GM12865 (cell line): ENCODE data around the gene KRTAP5-10.
A peak's percentile ranks its signal among the peaks of the same experiment; 100 is the strongest.
"Not testable (repeated sequence)": the region's sequence is repeated elsewhere in the genome, so short reads cannot be mapped to it uniquely, and the experiment has no call there.

Experiments used
- DNase-seq: peaks from one replicate; pipeline ENCODE4 v3.0.0; 2010; ENCODE audit warnings: low read depth
- H3K4me3 ChIP-seq: 2 replicates; pipeline ENCODE4 v1.5.1; 2011; ENCODE audit warnings: mild to moderate bottlenecking, low read depth, low read length, control low read depth
- TF ChIP-seq, protein P1 (sequence below): IDR thresholded peaks from 2 replicates; pipeline ENCODE4 v1.5.1; 2011; ENCODE audit warnings: low read length, control low read depth, low read depth, inconsistent platforms; ENCODE audit not compliant: insufficient read depth; ENCODE audit errors: missing control alignments

Gene KRTAP5-10

DNA sequence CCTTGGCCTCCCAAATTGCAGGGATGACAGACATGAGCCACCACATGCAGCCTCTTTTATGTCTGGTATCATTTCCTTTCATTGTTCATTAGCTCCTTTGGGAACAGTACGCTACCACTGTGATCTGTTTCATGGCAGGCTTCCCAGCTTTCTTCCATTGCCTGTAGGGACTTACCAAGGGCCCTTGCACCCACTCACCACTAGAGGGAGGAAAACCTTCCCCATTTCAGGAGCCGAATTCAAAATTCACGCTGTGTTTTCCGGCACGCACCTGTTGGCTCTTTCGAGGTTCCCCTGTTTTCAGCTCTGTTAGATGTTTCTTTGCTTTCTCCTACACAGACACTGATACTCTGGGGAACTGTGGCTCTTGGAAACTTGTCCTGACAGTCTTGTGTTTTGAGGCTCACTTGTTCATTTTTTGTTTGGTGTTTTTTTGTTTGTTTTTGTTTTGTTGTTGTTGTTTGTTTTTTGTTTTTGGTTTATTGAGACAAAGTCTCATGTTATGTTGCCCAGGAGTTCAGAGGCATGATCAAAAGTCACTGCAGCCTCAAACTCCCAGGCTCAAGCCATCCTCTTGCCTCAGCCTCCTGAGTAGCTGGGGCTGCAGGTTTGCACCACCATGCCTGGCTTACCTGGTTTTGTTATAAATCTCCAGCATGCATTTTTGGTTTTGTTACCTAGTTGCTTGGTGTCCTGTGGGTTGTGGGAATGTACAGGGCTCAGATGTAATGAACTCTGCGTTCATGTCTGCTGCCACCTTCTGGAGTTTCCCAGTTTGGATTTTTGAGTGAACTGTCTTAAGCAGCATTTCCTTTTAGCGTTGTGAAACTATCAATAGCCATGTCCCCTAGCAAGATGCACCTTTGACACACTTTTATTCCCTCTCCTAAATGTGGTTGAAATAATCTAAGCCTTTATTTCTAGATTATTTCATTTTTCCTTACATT is 15.0 kb downstream of the KRTAP5-10 start:
- DNase-seq = peak; percentile 46
- TF ChIP-seq, protein P1, sequence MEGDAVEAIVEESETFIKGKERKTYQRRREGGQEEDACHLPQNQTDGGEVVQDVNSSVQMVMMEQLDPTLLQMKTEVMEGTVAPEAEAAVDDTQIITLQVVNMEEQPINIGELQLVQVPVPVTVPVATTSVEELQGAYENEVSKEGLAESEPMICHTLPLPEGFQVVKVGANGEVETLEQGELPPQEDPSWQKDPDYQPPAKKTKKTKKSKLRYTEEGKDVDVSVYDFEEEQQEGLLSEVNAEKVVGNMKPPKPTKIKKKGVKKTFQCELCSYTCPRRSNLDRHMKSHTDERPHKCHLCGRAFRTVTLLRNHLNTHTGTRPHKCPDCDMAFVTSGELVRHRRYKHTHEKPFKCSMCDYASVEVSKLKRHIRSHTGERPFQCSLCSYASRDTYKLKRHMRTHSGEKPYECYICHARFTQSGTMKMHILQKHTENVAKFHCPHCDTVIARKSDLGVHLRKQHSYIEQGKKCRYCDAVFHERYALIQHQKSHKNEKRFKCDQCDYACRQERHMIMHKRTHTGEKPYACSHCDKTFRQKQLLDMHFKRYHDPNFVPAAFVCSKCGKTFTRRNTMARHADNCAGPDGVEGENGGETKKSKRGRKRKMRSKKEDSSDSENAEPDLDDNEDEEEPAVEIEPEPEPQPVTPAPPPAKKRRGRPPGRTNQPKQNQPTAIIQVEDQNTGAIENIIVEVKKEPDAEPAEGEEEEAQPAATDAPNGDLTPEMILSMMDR = peak; percentile 83
- H3K4me3 ChIP-seq = no peak overlapping the region

- TF ChIP-seq, protein P1 = no peak
- no peak overlapping the region for H3K4me3 ChIP-seq
- no peak for DNase-seq
Observed at GRCh38 chr11:71581826-71582225, 16.5 kb downstream of the KRTAP5-10 start.

GRCh38 chr11:71582309-71582895 is 17.0 kb downstream of the KRTAP5-10 start, which contains the start of gene KRTAP5-11:
TSS of gene KRTAP5-11 (minus strand) at chr11:71582875. CDS start at chr11:71582837, 38 bp downstream.
- H3K4me3 ChIP-seq = no peak within 1 kb of the TSS
- no peak for DNase-seq
- TF ChIP-seq, protein P1 = no peak

DNA sequence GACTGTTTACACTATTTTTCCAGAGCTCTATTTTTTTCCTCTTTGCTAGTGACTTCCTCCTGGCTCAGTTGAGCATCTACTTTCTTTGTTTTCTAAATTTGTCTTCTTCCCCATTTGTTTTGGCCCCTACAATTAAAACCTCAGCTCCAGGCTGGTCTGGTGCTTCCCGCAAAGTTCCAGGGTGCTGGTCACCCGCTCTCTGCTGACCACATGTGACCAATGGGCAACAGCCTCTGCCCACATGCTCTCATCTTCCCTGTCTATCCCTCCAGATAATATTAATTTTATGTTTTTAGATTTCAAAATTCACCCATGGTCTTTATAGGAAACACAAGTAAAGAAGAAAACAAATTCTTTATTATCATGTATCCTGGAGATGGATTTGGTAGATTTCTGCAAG is 17.6 kb downstream of the KRTAP5-10 start:
- DNase-seq, H3K4me3 ChIP-seq: not testable (repeated sequence)

GRCh38 chr11:71585673-71586072 is 20.3 kb downstream of the KRTAP5-10 start:
- not testable (repeated sequence) for DNase-seq, H3K4me3 ChIP-seq

- not testable (repeated sequence) for H3K4me3 ChIP-seq, DNase-seq
Observed at GRCh38 chr11:71588314-71588713, 23.0 kb downstream of the KRTAP5-10 start.

DNA sequence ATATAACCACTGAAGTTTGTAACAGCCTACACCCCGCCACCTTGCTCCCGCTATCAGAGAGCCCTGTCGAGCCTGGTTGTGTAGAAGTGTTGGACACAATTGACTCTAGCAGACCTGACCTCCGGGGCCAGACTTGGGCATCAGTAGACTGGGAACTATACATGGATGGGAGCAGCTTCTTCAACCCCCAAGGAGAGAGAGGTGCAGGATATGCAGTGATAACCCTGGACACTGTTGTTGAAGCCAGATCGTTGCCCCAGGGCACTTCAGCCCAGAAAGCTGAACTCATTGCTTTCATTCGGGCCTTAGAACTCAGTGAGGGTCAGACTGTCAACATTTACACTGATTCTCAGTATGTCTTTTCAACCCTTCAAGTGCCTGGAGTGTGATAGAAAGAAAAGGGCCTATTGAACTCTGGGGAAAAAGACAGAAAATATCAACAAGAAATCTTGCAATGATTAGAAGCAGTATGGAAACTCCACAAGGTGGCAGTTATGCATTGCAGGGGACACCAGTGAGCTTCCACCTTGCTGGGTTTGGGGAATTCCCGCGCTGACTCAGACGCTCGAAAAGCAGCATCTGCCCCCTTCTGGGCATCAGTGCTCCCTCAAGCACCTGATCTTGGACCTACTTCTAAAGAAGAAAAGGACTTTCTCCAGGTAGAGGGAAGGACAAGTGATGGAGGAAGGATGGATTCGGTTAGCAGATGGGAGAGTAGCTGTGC is 23.6 kb downstream of the KRTAP5-10 start:
- H3K4me3 ChIP-seq = not testable (repeated sequence)
- TF ChIP-seq, protein P1 = peak; percentile 45
- peak; percentile 75 for DNase-seq

GRCh38 chr11:71589546-71589920 is 24.2 kb downstream of the KRTAP5-10 start:
- H3K4me3 ChIP-seq, DNase-seq: not testable (repeated sequence)

- not testable (repeated sequence) for H3K4me3 ChIP-seq, DNase-seq
Observed at GRCh38 chr11:71603221-71603620, 37.9 kb downstream of the KRTAP5-10 start.
